Spinal cord (tissue), 10 donors: Measurements from ENCODE around the gene COX6A2. TPM values are rescaled to one million over a fixed set of nuclear protein-coding genes. Genes with fewer than 3 reads are reported as not detected.

ENCODE experiments used
- DNase-seq, 6 donors: peaks; one replicate each; pipeline versions ENCODE4 v3.0.0 to v3.0.0-alpha.2; 2013 to 2015; ENCODE audit warnings: low spot score in 6 of 6, low read depth in 4 of 6
- H3K27ac ChIP-seq: one replicate; pipeline ENCODE4 v1.5.1; 2013; ENCODE audit warnings: low read depth, low read length, control low read depth
- H3K27me3 ChIP-seq: one replicate; pipeline ENCODE4 v1.6.1; 2013; ENCODE audit warnings: low read length; ENCODE audit not compliant: control insufficient read depth, insufficient read depth
- H3K36me3 ChIP-seq: one replicate; pipeline ENCODE4 v1.6.1; 2013; ENCODE audit warnings: low read length; ENCODE audit not compliant: control insufficient read depth, insufficient read depth
- H3K4me1 ChIP-seq: one replicate; pipeline ENCODE4 v1.6.1; 2013; ENCODE audit warnings: low read length; ENCODE audit not compliant: control insufficient read depth, insufficient read depth
- H3K4me3 ChIP-seq: one replicate; pipeline ENCODE4 v1.5.1; 2013; ENCODE audit warnings: low read depth, low read length, control low read depth
- H3K9me3 ChIP-seq: one replicate; pipeline ENCODE4 v1.6.1; 2013; ENCODE audit warnings: low read length; ENCODE audit not compliant: control insufficient read depth, insufficient read depth
- WGBS: methylation state at CpG from one replicate; pipeline ENCODE4 v1.1.5; 2013; ENCODE audit warnings: missing lambda C conversion rate; ENCODE audit not compliant: insufficient coverage; 5-methylcytosine and 5-hydroxymethylcytosine counted together
- polyA plus RNA-seq, 2 donors: library from polyadenylated mRNA; unstranded; fragments of 120-200 nt; gene quantifications; one replicate each; pipeline ENCODE4 v1.2.1, GENCODE V29; 2013; ENCODE audit not compliant: insufficient read length in 2 of 2
- total RNA-seq, 2 donors: library from RNA; depleted of rRNA in 1 of 2; stranded (reverse); fragments of 120-200 nt in 1 of 2; fragments of >200 nt in 1 of 2; gene quantifications; one replicate each; pipeline versions ENCODE4 v1.2.3 to v1.2.4, GENCODE V29; 2013 to 2014
- donor health status: healthy.

The COX6A2 gene
- total and polyA plus RNA-seq, 4 donors, result 1.0 to 3.2 TPM; not detected in 2

GRCh38 chr16:31400191-31400590 lies 28.0 kb downstream of the COX6A2 start:
- WGBS, result 73% methylated on average over 2 of the region's 2 CpGs

GRCh38 chr16:31397701-31398100 lies 30.5 kb downstream of the COX6A2 start:
- H3K9me3 ChIP-seq, result no peaks in the 10 kb centered on the region
- no peak overlapping the region for H3K27ac ChIP-seq
- H3K36me3 ChIP-seq, result no peaks in the 10 kb centered on the region
- WGBS, result 72% methylated on average over 8 of the region's 9 CpGs
- no peaks in the 10 kb centered on the region for H3K27me3 ChIP-seq
- H3K4me3 ChIP-seq, result no peak overlapping the region
- H3K4me1 ChIP-seq, result no peaks in the 10 kb centered on the region
- DNase-seq, result no peak

More at GRCh38 chr16:31400191-31400590, 28.0 kb downstream of the COX6A2 start:
- Histone ChIP-seq H3K4me1 (no peaks in the 10 kb centered on the region), H3K27ac (no peak overlapping the region), H3K36me3 (no peaks in the 10 kb centered on the region), H3K27me3 (no peaks in the 10 kb centered on the region), H3K4me3 (no peak overlapping the region), H3K9me3 (no peaks in the 10 kb centered on the region)
- no peak for DNase-seq

- WGBS, result 84% methylated on average over 15 of the region's 18 CpGs
- no peaks in the 10 kb centered on the region for H3K4me1 ChIP-seq
- H3K27me3 ChIP-seq, result no peaks in the 10 kb centered on the region
- no peak overlapping the region for H3K4me3 ChIP-seq
- no peaks in the 10 kb centered on the region for H3K9me3 ChIP-seq
- no peak overlapping the region for H3K27ac ChIP-seq
- H3K36me3 ChIP-seq, result no peaks in the 10 kb centered on the region
- no peak for DNase-seq
Observed at GRCh38 chr16:31397096-31397660, 31.0 kb downstream of the COX6A2 start.

GRCh38 chr16:31395647-31396046 lies 32.5 kb downstream of the COX6A2 start:
- WGBS, result 95% methylated on average over 2 of the region's 6 CpGs

GRCh38 chr16:31393056-31393455 lies 35.1 kb downstream of the COX6A2 start, which contains the start of gene ITGAD:
TSS of gene ITGAD (plus strand) at chr16:31393335. CDS start at chr16:31393361, 26 bp downstream.
- no peaks in the 10 kb centered on the region for H3K27me3 ChIP-seq
- H3K9me3 ChIP-seq, result no peaks in the 10 kb centered on the region
- no peaks in the 10 kb centered on the region for H3K36me3 ChIP-seq
- no peak within 1 kb of the TSS for H3K4me3 ChIP-seq
- no peak within 1 kb of the TSS for H3K27ac ChIP-seq
- WGBS, result no CpG with 5 or more reads among the region's 5 CpGs
- DNase-seq, result no peak
- no peaks in the 10 kb centered on the region for H3K4me1 ChIP-seq

More at GRCh38 chr16:31395647-31396046, 32.5 kb downstream of the COX6A2 start:
- H3K4me3 ChIP-seq, result no peak overlapping the region
- H3K36me3 ChIP-seq, result no peaks in the 10 kb centered on the region
- DNase-seq, result peak in 1 of 6 donors; percentile 1
- no peak overlapping the region for H3K27ac ChIP-seq
- H3K4me1 ChIP-seq, result no peaks in the 10 kb centered on the region
- no peaks in the 10 kb centered on the region for H3K27me3 ChIP-seq
- no peaks in the 10 kb centered on the region for H3K9me3 ChIP-seq

- H3K27ac ChIP-seq, result no peak overlapping the region
- no peaks in the 10 kb centered on the region for H3K27me3 ChIP-seq
- H3K4me1 ChIP-seq, result no peaks in the 10 kb centered on the region
- WGBS, result 86% methylated on average over 5 of the region's 6 CpGs
- H3K9me3 ChIP-seq, result no peaks in the 10 kb centered on the region
- peak in 1 of 6 donors; percentile 2 for DNase-seq
- H3K4me3 ChIP-seq, result no peak overlapping the region
- H3K36me3 ChIP-seq, result no peaks in the 10 kb centered on the region
Observed at GRCh38 chr16:31390504-31391041, 37.6 kb downstream of the COX6A2 start.

- Histone ChIP-seq H3K4me3 (no peak overlapping the region), H3K9me3 (no peaks in the 10 kb centered on the region), H3K27ac (no peak overlapping the region), H3K36me3 (no peaks in the 10 kb centered on the region), H3K27me3 (no peaks in the 10 kb centered on the region), H3K4me1 (no peaks in the 10 kb centered on the region)
- 80% methylated on average over 1 of the region's 2 CpGs for WGBS
- DNase-seq, result no peak
Observed at GRCh38 chr16:31388535-31388934, 39.6 kb downstream of the COX6A2 start.

GRCh38 chr16:31386157-31386984 lies 41.8 kb downstream of the COX6A2 start:
- 28% methylated on average over 4 of the region's 6 CpGs for WGBS
- Histone ChIP-seq H3K4me1 (no peaks in the 10 kb centered on the region), H3K4me3 (no peak overlapping the region), H3K27me3 (no peaks in the 10 kb centered on the region), H3K9me3 (no peaks in the 10 kb centered on the region), H3K36me3 (no peaks in the 10 kb centered on the region), H3K27ac (no peak overlapping the region)
- DNase-seq, result peak in 1 of 6 donors; percentile 27

GRCh38 chr16:31385680-31386079 lies 42.5 kb downstream of the COX6A2 start:
- no peak for DNase-seq
- Histone ChIP-seq H3K36me3 (no peaks in the 10 kb centered on the region), H3K4me1 (no peaks in the 10 kb centered on the region), H3K9me3 (no peaks in the 10 kb centered on the region), H3K4me3 (no peak overlapping the region), H3K27ac (no peak overlapping the region), H3K27me3 (no peaks in the 10 kb centered on the region)
- no CpG with 5 or more reads among the region's 4 CpGs for WGBS
